ENCODE data around the gene SPX. TPM values are rescaled to one million over a fixed set of nuclear protein-coding genes. Genes with fewer than 3 reads are reported as not detected.

The SPX gene
- total and polyA plus RNA-seq, 2 of the 8 experiments (the other 6 are each of a cell fraction or from before 2014, with no cell fraction given): 1.2 to 1.3 TPM

DNA sequence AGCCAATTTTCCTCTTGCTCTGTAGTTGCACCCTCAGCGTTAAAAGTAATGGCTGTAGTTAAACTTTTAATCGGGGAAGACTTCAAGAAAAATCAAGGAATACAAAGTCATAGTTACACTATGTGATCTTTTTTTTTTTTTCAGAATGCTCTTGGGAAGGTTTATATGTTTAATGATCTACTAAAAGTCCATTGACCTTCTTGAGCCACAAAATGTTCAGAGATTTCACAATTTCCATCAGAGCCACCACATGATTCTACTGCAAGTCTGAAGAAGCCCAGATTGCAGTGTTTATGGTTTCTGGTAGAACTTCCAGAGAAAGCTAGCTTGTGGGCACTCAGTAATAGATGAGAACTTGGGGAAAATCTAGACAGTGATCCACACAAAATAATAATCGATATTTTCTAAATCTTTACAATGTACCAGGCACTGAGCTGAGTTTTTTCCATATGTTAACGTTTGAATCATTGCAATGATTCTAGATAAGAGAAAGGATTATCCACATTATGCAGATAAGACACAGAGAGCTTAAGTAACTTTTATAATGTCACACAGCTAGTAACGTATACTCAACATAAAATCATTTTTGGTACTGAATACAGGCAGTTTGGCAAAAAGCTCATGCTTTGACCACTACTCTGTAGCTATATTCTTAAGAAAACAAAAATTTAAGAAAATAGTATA, 40.3 kb downstream of the SPX start:
- no peak overlapping the region for H2BK20ac ChIP-seq (ENCODE audit: low read length)
- no peak overlapping the region for H4K5ac ChIP-seq (ENCODE audit: insufficient read length, low read depth, low read length)
- H2AFZ ChIP-seq (ENCODE audit: low read length): no peak overlapping the region
- H4K8ac ChIP-seq (ENCODE audit: extremely low read depth, insufficient read depth, low read length): no peak overlapping the region
- H3K27me3 ChIP-seq (replicated peaks in 1 of 4; ENCODE audit: control insufficient read depth in 3 of 4, extremely low read depth in 1 of 4, insufficient read depth in 3 of 4, low read length in 3 of 4): no peaks in the 10 kb centered on the region
- H3K23me2 ChIP-seq (ENCODE audit: low read depth, low read length): no peaks in the 10 kb centered on the region
- no peak overlapping the region for H3K9ac ChIP-seq (replicated peaks in 1 of 4; ENCODE audit: extremely low read depth in 1 of 4, low read depth in 3 of 4, low read length in 3 of 4)
- H3K14ac ChIP-seq (ENCODE audit: insufficient read length): no peak overlapping the region
- POLR2A ChIA-PET (ENCODE audit: partially characterized antibody): no interaction called here
- CTCF ChIA-PET (ENCODE audit: partially characterized antibody): interaction anchor here (1.0 kb wide), 1 partner anchor 9 kb away, joined by 3 read pairs; no protein-coding TSS in a partner anchor
- FAIRE-seq: no peak
- no peak overlapping the region for H2BK5ac ChIP-seq (ENCODE audit: low read depth, low read length)
- no peak for DNase-seq (ENCODE audit: low read depth in 1 of 2, low spot score in 2 of 2)
- no peak overlapping the region for H2BK12ac ChIP-seq (ENCODE audit: low read depth, low read length)
- no peaks in the 10 kb centered on the region for H3K79me1 ChIP-seq (ENCODE audit: low read depth, low read length)
- H3K9me3 ChIP-seq (ENCODE audit: insufficient read depth in 2 of 2, low read depth in 1 of 2, low read length in 1 of 2): no peaks in the 10 kb centered on the region
- H3K4me2 ChIP-seq (ENCODE audit: insufficient read depth in 1 of 2, low read depth in 2 of 2, low read length in 2 of 2): no peak overlapping the region
- no peak overlapping the region for H2BK120ac ChIP-seq (replicated peaks; ENCODE audit: low read depth, low read length)
- no peaks in the 10 kb centered on the region for H3K4me1 ChIP-seq (replicated peaks in 1 of 4; ENCODE audit: control insufficient read depth in 3 of 4, insufficient read depth in 4 of 4, low read length in 3 of 4)
- H3K56ac ChIP-seq (replicated peaks; ENCODE audit: insufficient read length, low read depth, low read length): no peak overlapping the region
- no peak overlapping the region for H2AK5ac ChIP-seq (ENCODE audit: low read depth, low read length)
- H3K36me3 ChIP-seq (ENCODE audit: control insufficient read depth in 2 of 4, insufficient read depth in 4 of 4, low read length in 3 of 4): no peaks in the 10 kb centered on the region
- no peak overlapping the region for H2BK15ac ChIP-seq (ENCODE audit: low read length)
- H3K4me3 ChIP-seq (ENCODE audit: extremely low read depth in 1 of 4, insufficient read depth in 2 of 4, low read depth in 3 of 4, low read length in 4 of 4): no peak overlapping the region
- H4K20me1 ChIP-seq (replicated peaks in 1 of 2; ENCODE audit: control insufficient read depth in 1 of 2, insufficient read depth in 2 of 2, low read length in 2 of 2): no peaks in the 10 kb centered on the region
- H3K27ac ChIP-seq (ENCODE audit: low read depth, low read length): no peak overlapping the region
- H3K4ac ChIP-seq (replicated peaks; ENCODE audit: insufficient read length, low read depth, low read length): no peak overlapping the region
- no peak overlapping the region for H3K23ac ChIP-seq (ENCODE audit: insufficient read length)
- H4K91ac ChIP-seq (replicated peaks; ENCODE audit: insufficient read length, low read length): no peak overlapping the region
- 94% methylated on average over 5 of the region's 5 CpGs; no CpG with 5 or more reads in 1 of the 2 experiments for WGBS, 2 experiments (ENCODE audit: extremely low coverage in 1 of 2, insufficient coverage in 1 of 2, insufficient read length in 1 of 2, insufficient replicate concordance in 2 of 2, low coverage in 1 of 2, low lambda C conversion rate in 2 of 2, missing lambda C conversion rate in 1 of 2)
- no peaks in the 10 kb centered on the region for H3K79me2 ChIP-seq (ENCODE audit: control insufficient read depth in 1 of 2, insufficient read depth in 2 of 2, low read length in 2 of 2)
- no peak overlapping the region for H3K18ac ChIP-seq (ENCODE audit: extremely low read depth, low read length)
- TF ChIP-seq EGR1 (IDR thresholded peaks at IDR 0.05; ENCODE audit: borderline replicate concordance, low read depth, low read length) (no peak), ASH2L (IDR thresholded peaks at IDR 0.05; ENCODE audit: low read length) (no peak), HDAC2 (IDR thresholded peaks at IDR 0.05; ENCODE audit: borderline replicate concordance in 1 of 2, low read depth in 2 of 2, low read length in 2 of 2) (no peak), RBBP5 (IDR thresholded peaks at IDR 0.05; ENCODE audit: borderline replicate concordance, low read depth, low read length) (no peak), SIRT6 (IDR thresholded peaks at IDR 0.05; ENCODE audit: low read length) (no peak), CEBPB (IDR thresholded peaks at IDR 0.05; ENCODE audit: low read depth, low read length) (no peak), SRF (IDR thresholded peaks at IDR 0.05; ENCODE audit: low read depth, low read length) (no peak), TEAD4 (IDR thresholded peaks at IDR 0.05; ENCODE audit: low read depth, low read length) (no peak), BRCA1 (IDR thresholded peaks at IDR 0.05; ENCODE audit: low read depth, low read length) (no peak), TAF1 (IDR thresholded peaks at IDR 0.05; ENCODE audit: low read depth, low read length) (no peak)
- TF ChIP-seq, protein P1, sequence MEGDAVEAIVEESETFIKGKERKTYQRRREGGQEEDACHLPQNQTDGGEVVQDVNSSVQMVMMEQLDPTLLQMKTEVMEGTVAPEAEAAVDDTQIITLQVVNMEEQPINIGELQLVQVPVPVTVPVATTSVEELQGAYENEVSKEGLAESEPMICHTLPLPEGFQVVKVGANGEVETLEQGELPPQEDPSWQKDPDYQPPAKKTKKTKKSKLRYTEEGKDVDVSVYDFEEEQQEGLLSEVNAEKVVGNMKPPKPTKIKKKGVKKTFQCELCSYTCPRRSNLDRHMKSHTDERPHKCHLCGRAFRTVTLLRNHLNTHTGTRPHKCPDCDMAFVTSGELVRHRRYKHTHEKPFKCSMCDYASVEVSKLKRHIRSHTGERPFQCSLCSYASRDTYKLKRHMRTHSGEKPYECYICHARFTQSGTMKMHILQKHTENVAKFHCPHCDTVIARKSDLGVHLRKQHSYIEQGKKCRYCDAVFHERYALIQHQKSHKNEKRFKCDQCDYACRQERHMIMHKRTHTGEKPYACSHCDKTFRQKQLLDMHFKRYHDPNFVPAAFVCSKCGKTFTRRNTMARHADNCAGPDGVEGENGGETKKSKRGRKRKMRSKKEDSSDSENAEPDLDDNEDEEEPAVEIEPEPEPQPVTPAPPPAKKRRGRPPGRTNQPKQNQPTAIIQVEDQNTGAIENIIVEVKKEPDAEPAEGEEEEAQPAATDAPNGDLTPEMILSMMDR (IDR thresholded peaks at IDR 0.05; ENCODE audit: control extremely low read depth in 1 of 3, insufficient read depth in 1 of 3, low read depth in 1 of 3, low read length in 3 of 3): no peak

Measured in H1 (cell line).